Measurements from ENCODE around the gene PIGN.

PIGN gene

GRCh38 chr18:61992923-61993322 lies 193.9 kb downstream of the PIGN start:
- DNase-seq (ENCODE audit: low read depth) = no peak
- no peak for TF ChIP-seq CTCF (IDR thresholded peaks at IDR 0.05; ENCODE audit: control insufficient read depth, extremely low read depth, insufficient read depth)
- H3K4me3 ChIP-seq (ENCODE audit: low read depth, low read length) = no peak overlapping the region

- H3K4me3 ChIP-seq (ENCODE audit: low read depth, low read length) = no peak overlapping the region
- no peak for TF ChIP-seq CTCF (IDR thresholded peaks at IDR 0.05; ENCODE audit: control insufficient read depth, extremely low read depth, insufficient read depth)
- no peak for DNase-seq (ENCODE audit: low read depth)
Observed at GRCh38 chr18:61992285-61992684, 194.6 kb downstream of the PIGN start.

GRCh38 chr18:61991836-61992235 lies 195.0 kb downstream of the PIGN start:
- TF ChIP-seq CTCF (IDR thresholded peaks at IDR 0.05; ENCODE audit: control insufficient read depth, extremely low read depth, insufficient read depth) = no peak
- no peak overlapping the region for H3K4me3 ChIP-seq (ENCODE audit: low read depth, low read length)
- no peak for DNase-seq (ENCODE audit: low read depth)

- TF ChIP-seq CTCF (IDR thresholded peaks at IDR 0.05; ENCODE audit: control insufficient read depth, extremely low read depth, insufficient read depth) = no peak
- DNase-seq (ENCODE audit: low read depth) = no peak
- H3K4me3 ChIP-seq (ENCODE audit: low read depth, low read length) = no peak overlapping the region
Observed at GRCh38 chr18:61991201-61991600, 195.7 kb downstream of the PIGN start.
